RWPE2 (cell line): ENCODE results near the gene IL10RB.
A peak's percentile ranks its signal among the peaks of the same experiment; 100 is the strongest.

ENCODE experiments used
- ATAC-seq: fragments of 200-7000 bp; cut with Tn5 transposase; 3 replicates; pipeline ENCODE4 v1.9.1; 2021; ENCODE audit warnings: low read depth
- DNase-seq: peaks from one replicate; pipeline ENCODE4 v3.0.0-alpha.2; 2020; ENCODE audit warnings: low spot score
- H3K27ac ChIP-seq: fragments of 450-650 bp; 2 replicates; pipeline ENCODE4 v1.5.1; 2017; ENCODE audit warnings: mild to moderate bottlenecking; ENCODE audit not compliant: poor library complexity, severe bottlenecking
- H3K27me3 ChIP-seq: fragments of 250-450 bp; sonication (Bioruptor Pico); 2 replicates; pipeline ENCODE4 v1.5.1; 2021; ENCODE audit warnings: mild to moderate bottlenecking, moderate library complexity; ENCODE audit not compliant: insufficient read depth, poor library complexity, severe bottlenecking
- H3K36me3 ChIP-seq: fragments of 250-450 bp; sonication (Bioruptor Pico); 2 replicates; pipeline ENCODE4 v1.5.1; 2020; ENCODE audit warnings: low read depth, mild to moderate bottlenecking, moderate library complexity
- H3K4me1 ChIP-seq: fragments of 250-450 bp; sonication (Bioruptor Pico); 2 replicates; pipeline ENCODE4 v1.5.1; 2021; ENCODE audit warnings: mild to moderate bottlenecking, moderate library complexity; ENCODE audit not compliant: insufficient read depth, poor library complexity, severe bottlenecking
- H3K4me3 ChIP-seq: fragments of 250-450 bp; sonication (Bioruptor Pico); 2 replicates; pipeline ENCODE4 v1.5.1; 2021; ENCODE audit warnings: mild to moderate bottlenecking, moderate library complexity; ENCODE audit not compliant: severe bottlenecking
- H3K9me3 ChIP-seq: fragments of 250-450 bp; sonication (Bioruptor Pico); 2 replicates; pipeline ENCODE4 v1.5.1; 2021; ENCODE audit warnings: mild to moderate bottlenecking, moderate library complexity; ENCODE audit not compliant: severe bottlenecking
- CTCF ChIP-seq: fragments of 450-650 bp; IDR thresholded peaks from one replicate; pipeline ENCODE4 v1.5.1; 2017; ENCODE audit warnings: mild to moderate bottlenecking, moderate library complexity; ENCODE audit not compliant: poor library complexity, severe bottlenecking

IL10RB gene

GRCh38 chr21:33262921-33263320, 3.2 kb upstream of the IL10RB start:
- TF ChIP-seq CTCF = no peak
- no peak overlapping the region for H3K4me3 ChIP-seq
- no peak overlapping the region for H3K27ac ChIP-seq
- no peak for DNase-seq
- peaks cover 6% of the 10 kb centered on the region for H3K4me1 ChIP-seq
- H3K9me3 ChIP-seq = no peaks in the 10 kb centered on the region
- H3K36me3 ChIP-seq = 0 out of 2 replicates have a peak, but pooled peaks cover 2% of the 10 kb centered on the region
- no peak for ATAC-seq
- H3K27me3 ChIP-seq = no peaks in the 10 kb centered on the region

- Histone ChIP-seq H3K4me1 (peaks cover 10% of the 10 kb centered on the region), H3K27ac (no peak overlapping the region), H3K9me3 (no peaks in the 10 kb centered on the region), H3K27me3 (no peaks in the 10 kb centered on the region), H3K36me3 (no peaks in the 10 kb centered on the region), H3K4me3 (no peak overlapping the region)
- no peak for DNase-seq
- TF ChIP-seq CTCF = no peak
- ATAC-seq = no peak
These were observed 1.6 kb upstream of the IL10RB start for GRCh38 chr21:33264561-33264960.

GRCh38 chr21:33265664-33266049, 510 bp upstream of the IL10RB start:
- H3K9me3 ChIP-seq = no peaks in the 10 kb centered on the region
- no peaks in the 10 kb centered on the region for H3K27me3 ChIP-seq
- no peak overlapping the region for H3K27ac ChIP-seq
- ATAC-seq (peak; percentile 51), DNase-seq (no peak)
- H3K36me3 ChIP-seq = peaks cover 4% of the 10 kb centered on the region; the same call in 1 of the 2 replicates
- H3K4me1 ChIP-seq = peaks cover 10% of the 10 kb centered on the region
- TF ChIP-seq CTCF = no peak
- H3K4me3 ChIP-seq = peak overlapping the region; percentile 69

GRCh38 chr21:33266789-33267135, 595 bp downstream of the IL10RB start:
- peaks cover 4% of the 10 kb centered on the region; the same call in 1 of the 2 replicates for H3K36me3 ChIP-seq

More at GRCh38 chr21:33266789-33267135, 595 bp downstream of the IL10RB start:
- H3K9me3 ChIP-seq = no peaks in the 10 kb centered on the region
- peak overlapping the region; percentile 1 for H3K27ac ChIP-seq
- no peak for TF ChIP-seq CTCF
- H3K4me1 ChIP-seq = peaks cover 5% of the 10 kb centered on the region
- H3K4me3 ChIP-seq = peak overlapping the region; percentile 69
- no peaks in the 10 kb centered on the region for H3K27me3 ChIP-seq
- peak; percentile 4; the same call in 1 of the 3 replicates for ATAC-seq
- no peak for DNase-seq
